Gastrocnemius medialis (tissue), 4 donors: Measurements from ENCODE around the gene TSPAN11.

Source experiments
- POLR2A ChIP-seq, 2 donors: fragments of 450-650 bp; IDR thresholded peaks; one replicate each; pipeline ENCODE4 v1.6.1; 2017; ENCODE audit warnings: antibody characterized with exemption in 2 of 2, mild to moderate bottlenecking in 2 of 2, moderate library complexity in 2 of 2
- TF ChIP-seq, protein P1 (sequence below), 5 experiments: fragments of 450-650 bp in 3 of 5; fragments of 200-600 bp in 2 of 5; sonication (generic) in 2 of 5; IDR thresholded peaks in 4 of 5; conservative IDR thresholded peaks in 1 of 5; 1 replicate in 4 of 5; 2 replicates in 1 of 5; pipeline ENCODE4 v1.5.1; 2016 to 2019; ENCODE audit warnings: antibody characterized with exemption in 5 of 5, mild to moderate bottlenecking in 3 of 5, moderate library complexity in 3 of 5

DNA sequence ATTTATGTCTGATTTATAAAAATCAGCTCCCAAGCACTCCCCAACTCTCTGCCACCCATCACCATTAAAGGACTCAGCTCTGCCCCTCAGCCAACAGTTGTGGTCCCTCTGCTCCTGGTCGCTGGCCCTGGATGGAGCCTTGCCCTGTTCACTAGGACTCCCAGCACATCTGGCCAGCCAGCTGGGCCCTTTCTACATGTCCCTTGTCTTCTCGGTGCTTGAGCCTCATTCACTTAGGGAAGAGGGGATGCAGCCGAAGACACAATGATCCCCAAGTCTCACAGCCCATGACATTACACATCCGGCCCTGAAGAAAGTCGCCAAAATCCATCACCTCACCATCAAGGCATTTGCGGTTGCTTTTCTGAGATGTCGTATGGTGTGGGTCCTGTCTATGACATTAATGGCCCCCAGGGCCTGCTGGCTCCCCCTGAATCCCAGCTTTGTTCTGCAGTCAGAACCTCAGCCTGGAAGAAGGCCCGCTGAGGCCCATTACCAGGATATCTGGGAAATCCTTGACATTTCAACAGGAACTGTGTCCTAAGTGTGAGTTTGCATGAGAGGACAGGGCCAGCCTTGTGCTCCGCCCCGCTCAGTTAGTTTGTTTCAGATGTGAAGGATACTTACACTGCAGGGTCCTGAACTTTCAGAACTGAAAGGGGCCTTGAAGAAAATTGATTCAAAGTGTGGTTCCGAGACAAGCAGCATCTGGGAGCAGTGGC, 19.1 kb downstream of the TSPAN11 start:
- TF ChIP-seq, protein P1, sequence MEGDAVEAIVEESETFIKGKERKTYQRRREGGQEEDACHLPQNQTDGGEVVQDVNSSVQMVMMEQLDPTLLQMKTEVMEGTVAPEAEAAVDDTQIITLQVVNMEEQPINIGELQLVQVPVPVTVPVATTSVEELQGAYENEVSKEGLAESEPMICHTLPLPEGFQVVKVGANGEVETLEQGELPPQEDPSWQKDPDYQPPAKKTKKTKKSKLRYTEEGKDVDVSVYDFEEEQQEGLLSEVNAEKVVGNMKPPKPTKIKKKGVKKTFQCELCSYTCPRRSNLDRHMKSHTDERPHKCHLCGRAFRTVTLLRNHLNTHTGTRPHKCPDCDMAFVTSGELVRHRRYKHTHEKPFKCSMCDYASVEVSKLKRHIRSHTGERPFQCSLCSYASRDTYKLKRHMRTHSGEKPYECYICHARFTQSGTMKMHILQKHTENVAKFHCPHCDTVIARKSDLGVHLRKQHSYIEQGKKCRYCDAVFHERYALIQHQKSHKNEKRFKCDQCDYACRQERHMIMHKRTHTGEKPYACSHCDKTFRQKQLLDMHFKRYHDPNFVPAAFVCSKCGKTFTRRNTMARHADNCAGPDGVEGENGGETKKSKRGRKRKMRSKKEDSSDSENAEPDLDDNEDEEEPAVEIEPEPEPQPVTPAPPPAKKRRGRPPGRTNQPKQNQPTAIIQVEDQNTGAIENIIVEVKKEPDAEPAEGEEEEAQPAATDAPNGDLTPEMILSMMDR (IDR thresholded peaks at IDR 0.05 in 4 of 5, conservative IDR thresholded peaks at IDR 0.05 in 1 of 5), result no peak
- TF ChIP-seq POLR2A (IDR thresholded peaks at IDR 0.05), result no peak
